ENCODE data around the gene ACTMAP.
A peak's percentile ranks its signal among the peaks of the same experiment; 100 is the strongest.
"Not testable (repeated sequence)": the region's sequence is repeated elsewhere in the genome, so short reads cannot be mapped to it uniquely, and the experiment has no call there.

The ACTMAP gene

DNA sequence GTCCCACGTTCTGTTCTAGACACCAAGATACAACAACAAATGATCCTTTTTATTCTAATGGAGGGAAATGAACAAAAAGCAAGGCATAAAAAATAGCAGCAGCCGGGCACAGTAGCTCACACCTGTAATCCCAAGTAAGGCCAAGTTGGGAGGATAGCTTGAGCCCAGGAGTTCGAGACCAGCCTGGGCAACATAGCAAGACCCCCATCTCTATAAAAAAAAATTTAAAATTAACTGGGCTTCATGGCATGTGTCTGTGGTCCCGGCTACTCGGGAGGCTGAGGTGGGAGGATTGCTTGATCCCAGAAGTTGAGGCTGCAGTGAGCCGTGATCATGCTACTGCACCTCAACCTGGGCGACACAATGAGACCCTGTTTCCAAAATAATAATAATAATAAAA lies 26.1 kb upstream of the ACTMAP start:
- no peak for DNase-seq (ENCODE audit: low spot score)

DNA sequence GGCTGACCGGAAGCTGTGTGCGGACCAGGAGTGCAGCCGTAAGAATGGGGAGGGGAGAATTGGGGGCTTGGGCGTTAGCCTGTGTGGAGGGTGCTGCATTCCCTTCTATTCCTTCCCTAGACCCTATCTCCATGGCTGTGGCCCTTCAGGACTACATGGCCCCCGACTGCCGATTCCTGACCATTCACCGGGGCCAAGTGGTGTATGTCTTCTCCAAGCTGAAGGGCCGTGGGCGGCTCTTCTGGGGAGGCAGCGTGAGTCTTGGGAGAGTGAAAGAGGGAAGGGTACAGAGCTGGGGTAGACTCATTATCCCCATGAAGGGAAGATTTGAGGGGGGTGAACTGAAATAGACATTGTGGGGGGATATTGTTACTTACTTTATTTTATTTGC lies 25.4 kb upstream of the ACTMAP start:
- no peak for DNase-seq (ENCODE audit: low spot score)

DNA sequence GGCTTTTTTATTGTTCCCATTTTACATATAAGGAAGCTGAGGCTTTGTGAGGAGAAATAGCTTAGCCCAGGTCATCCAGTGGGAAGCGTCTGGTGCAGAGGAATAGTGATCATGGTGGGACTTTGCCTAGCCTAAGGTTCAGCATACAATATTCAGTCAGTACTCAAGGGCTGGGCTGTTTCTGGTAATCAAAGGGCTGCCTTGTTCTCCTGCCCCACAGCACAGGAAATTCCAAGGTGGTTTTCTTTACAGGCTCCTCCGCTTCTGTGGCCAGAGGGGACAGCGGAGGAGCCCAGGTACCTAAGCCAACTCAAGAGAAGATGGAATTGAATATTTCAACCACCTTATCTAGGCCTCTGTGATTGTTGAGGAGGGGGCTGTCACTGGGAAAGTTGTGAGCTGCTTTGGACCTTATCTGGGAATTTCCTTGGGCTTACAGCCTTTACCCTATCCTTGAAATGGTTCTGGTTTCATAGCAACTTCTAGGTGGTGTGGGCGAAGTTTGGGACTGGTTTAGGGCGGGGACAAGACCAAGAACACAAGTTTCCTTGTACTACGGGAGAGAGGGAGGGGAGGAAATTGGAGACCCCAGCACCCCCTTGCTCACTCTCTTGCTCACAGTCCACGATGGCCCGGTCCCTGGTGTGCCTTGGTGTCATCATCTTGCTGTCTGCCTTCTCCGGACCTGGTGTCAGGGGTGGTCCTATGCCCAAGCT lies 24.8 kb upstream of the ACTMAP start, which contains the start of gene MIA:
Gene MIA, plus strand, starts transcription at position 606 of the 716 bp plus-strand sequence. Its CDS starts 22 bp downstream, at position 628.
- no peak for DNase-seq (ENCODE audit: low spot score)

DNA sequence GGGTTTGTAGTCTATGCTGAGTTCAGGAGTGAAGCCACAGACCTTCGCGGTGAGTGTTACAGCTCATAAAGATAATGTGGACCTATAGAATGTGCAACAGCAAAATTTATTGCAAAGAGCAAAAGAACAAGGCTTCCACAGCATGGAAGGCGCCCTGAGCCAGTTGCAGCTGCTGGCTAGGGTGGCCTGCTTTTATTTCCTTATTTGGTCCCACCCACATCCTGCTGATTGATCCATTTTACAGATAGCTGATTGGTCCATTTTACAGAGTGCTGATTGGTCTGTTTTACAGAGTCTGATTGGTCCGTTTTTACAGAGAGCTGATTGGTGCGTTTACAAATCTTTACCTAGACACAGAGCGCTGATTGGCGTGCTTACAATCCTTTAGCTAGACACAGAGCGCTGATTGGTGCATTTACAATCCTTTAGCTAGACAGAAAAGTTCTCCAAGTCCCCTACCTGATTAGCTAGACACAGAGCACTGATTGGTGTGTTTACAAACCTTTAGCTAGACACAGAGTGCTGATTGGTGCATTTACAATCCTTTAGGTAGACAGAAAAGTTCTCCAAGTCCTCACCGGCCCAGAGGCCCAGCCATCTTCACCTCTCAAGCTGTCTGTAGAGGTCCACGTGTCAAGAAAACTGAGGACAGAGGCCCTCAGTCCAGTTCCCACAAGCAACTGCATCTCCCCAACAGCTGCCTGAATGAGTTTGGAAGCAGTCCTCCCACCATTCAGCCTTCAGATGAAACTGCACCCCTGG lies 21.0 kb upstream of the ACTMAP start:
- DNase-seq (ENCODE audit: low spot score) = not testable (repeated sequence)

DNA sequence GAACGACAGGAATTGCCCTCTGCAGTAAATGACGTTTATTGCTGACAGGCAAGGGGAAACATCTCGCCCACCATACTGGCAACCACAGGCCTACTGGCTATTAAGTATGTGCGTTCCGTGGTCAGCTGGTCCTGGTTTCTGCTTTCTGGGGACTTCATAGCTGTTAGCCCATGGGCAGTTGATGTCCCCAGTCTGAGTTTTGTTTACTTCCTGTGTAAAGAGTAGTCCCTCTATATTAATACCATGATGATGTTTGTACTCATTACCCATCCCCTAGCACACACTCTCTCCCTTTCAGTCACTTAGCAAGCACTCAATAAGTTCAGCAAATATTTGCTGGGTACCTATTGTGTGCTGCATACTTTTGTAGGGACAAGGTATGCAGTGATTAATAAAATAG lies 18.6 kb upstream of the ACTMAP start:
- no peak for DNase-seq (ENCODE audit: low spot score)

DNA sequence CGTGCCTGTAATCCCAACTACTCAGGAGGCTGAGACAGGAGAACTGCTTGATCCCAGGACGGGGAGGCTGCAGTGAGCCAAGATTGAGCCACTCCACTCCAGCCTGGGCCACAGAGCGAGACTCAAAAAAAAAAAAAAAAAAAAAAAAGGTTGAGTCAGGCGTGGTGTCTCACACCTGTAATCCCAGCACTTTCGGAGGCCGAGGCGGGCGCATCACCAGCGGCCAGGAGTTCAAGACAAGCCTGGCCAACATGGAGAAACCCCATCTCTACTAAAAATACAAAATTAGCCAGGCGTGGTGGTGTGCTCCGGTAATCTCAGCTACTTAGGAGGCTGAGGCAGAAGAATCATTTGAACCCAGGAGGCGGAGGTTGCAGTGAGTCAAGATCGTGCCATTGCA lies 16.1 kb upstream of the ACTMAP start:
- not testable (repeated sequence) for DNase-seq (ENCODE audit: low spot score)

DNA sequence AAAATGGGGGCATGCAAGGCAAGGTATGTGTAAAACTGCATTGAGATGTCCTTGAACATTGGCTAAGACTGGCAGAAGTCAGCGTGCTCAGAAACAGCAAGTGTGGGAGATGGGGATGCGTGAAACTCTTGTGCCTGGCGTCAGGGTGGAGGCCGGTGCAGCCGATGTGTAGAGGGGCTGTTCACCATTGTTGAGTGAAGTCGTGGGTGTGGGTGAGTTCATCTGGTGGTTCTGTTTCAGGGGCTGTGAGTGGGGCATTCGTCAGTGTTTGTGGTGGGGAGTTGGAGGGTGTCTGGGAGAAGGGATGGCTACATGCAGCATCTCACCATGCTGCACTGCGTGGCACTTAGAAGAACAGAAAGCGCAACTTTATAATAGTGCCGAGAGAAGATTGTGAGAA lies 13.7 kb upstream of the ACTMAP start:
- DNase-seq (ENCODE audit: low spot score) = no peak

DNA sequence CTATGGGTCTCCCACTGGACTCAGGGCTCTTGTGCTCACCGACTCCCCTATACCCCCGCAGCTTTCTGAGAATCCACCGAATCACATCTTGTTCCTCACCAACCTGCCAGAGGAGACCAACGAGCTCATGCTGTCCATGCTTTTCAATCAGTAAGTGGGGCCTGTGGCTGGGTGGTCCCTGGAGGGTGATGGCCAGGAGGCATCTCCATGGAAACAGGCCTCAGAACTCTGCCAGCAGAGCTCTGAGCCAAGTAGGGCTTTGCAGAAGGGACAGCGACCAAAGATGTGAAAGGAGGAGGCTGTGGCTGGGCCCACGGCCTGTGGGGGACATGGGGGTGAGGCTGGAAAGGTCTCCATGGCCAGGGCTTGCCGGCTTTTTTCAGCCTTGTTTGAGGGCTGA lies 13.2 kb upstream of the ACTMAP start:
- no peak for DNase-seq (ENCODE audit: low spot score)

DNA sequence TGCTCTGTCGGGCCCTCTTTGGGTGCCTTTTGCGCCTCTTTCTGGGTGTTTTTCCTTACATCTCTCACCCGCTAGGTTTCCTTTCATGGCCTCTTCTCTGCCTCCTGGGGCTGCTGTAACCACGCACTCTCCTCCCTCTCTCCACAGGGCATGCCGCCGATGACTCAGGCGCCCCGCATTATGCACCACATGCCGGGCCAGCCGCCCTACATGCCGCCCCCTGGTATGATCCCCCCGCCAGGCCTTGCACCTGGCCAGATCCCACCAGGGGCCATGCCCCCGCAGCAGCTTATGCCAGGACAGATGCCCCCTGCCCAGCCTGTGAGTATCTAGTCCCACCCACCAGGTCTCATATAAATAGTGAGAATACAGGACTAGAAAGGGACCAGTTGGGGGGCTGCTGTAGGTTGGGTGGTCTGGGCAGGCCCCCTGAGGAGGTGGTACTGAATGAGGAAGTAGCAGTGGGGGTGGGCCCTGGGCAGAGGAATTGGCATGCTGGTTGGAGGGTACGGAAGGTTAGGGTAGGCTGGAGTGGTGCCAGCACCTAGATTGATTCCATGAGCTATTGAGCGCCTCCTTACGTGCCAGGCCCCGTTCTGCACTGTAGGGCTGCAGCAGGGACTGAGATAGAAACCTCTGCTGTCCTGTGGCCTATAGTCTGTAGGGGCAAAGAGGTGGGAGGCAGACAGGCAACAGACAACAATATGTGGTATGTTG lies 12.6 kb upstream of the ACTMAP start:
- no peak for DNase-seq (ENCODE audit: low spot score)

DNA sequence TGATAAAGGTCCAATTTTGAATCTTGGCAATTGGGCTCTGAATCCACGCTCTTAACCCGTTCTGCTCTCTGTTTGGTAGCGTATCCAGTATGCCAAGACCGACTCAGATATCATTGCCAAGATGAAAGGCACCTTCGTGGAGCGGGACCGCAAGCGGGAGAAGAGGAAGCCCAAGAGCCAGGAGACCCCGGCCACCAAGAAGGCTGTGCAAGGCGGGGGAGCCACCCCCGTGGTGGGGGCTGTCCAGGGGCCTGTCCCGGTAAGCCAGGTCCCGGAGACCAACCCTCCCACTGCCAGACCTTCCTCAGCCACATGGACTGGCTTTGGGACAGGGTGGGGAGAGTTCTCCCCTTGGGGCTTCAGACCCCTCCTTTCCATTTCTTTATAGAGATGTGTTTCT lies 9.1 kb upstream of the ACTMAP start:
- no peak for DNase-seq (ENCODE audit: low spot score)

DNA sequence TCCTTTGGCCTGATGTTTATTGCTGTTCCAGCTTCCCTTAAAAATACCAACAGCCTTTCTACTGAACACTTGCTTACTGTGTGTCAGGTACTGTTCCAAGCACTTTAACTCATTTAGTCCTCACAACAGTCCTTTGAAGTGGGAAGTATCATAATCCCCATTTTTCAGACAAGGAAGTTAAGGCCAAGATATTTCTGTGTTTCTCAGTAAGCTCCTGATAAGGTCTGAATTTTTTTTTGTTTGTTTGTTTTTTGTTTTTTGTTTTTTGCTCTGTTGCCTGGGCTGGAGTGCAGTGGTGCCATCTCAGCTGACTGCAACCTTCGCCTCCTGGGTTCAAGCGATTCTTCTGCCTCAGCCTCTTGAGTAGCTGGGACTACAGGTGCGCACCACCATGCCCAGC lies 8.2 kb upstream of the ACTMAP start:
- DNase-seq (ENCODE audit: low spot score) = no peak

DNA sequence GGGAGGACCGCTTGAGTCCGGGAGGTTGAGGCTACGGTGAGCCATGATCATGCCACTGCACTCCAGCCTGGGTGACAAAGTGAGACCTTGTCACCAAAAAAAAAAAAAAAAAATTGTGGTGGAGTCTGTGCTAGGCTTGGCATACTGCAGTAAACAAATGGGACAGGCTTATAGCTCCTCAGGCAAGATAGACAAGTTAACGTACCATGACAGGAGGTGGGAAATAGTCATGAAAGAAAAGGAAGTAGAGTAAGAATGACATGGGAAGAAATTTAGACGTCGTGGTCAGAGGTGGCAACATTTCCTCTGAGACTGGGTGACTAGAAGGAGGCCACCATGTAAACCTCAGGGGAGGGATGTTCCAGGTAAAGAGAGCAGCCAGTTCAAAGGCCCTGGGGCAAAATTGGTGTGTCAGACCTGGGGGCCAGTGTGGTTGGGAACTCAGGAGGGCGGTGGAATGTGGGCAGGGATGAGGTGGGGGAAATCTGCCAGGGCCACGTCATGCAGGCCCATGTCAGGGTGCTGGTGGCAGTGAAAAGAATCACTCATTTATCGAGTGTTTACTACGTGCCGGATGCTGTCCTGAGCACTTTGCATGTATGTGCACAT lies 6.3 kb upstream of the ACTMAP start:
- DNase-seq (ENCODE audit: low spot score) = no peak

DNA sequence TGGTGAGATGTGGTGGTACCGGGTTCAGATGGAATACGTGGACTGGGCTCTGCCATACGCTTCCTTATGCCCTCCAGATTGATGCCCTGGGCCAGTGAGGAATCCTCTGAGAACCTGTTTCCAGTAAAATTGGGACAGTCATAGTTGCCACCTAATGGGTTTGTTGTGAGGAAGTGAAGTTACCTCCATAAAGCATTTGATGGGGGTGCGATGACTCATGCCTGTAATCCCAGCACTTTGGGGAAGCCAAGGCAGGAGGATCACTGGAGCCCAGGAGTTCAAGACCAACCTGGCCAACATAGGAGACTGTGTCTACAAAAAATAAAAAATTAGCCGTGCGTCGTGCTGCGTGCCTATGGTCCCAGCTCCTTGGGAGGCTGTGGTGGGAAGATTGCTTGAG lies 5.5 kb upstream of the ACTMAP start:
- no peak for DNase-seq (ENCODE audit: low spot score)

DNA sequence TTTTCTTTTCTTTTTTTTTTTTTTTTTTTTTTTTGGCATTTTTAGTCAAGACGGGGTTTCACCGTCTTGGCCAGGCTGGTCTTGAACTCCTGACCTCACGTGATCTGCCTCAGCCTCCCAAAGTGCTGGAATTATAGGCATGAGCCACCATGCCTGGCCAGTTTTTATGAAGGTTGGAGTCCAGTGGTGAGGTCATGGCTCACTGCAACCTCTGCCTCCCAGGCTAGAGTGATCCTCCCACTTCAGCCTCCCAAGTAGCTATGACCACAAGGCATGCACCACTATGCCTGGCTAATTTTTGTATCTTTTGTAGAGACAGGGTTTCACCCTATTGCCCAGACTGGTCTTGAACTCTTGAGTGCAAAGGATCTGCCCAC lies 5.0 kb upstream of the ACTMAP start:
- DNase-seq (ENCODE audit: low spot score) = no peak

DNA sequence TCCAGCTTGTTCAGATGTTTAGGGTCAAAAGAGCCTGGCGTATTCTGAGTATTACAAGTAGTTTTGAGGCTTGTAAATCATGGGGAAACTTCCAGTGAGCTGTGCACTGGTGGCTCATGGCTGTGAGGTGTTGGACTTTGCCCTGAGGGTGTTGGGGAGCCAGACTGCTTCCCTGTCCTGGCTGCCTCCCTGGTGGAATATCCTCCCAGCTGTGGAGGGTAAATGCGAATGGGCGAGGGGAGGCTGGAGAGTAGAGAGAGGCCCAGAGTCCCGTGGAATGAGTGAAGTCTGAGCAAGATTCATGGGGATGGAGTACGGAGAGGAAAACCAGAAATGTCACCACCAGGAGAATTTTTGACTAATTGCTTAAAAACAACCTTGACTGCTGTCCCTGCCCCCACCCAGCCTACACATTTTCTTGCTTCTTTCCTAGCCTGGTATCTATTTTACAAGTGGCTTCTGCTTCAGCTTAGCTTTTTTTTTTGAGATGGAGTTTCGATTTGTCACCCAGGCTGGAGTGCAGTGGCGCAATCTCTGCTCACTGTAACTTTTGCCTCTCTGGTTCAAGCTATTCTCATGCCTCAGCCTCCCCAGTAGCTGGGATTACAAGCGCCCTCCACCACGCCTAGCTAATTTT lies 4.5 kb upstream of the ACTMAP start:
- no peak for DNase-seq (ENCODE audit: low spot score)

DNA sequence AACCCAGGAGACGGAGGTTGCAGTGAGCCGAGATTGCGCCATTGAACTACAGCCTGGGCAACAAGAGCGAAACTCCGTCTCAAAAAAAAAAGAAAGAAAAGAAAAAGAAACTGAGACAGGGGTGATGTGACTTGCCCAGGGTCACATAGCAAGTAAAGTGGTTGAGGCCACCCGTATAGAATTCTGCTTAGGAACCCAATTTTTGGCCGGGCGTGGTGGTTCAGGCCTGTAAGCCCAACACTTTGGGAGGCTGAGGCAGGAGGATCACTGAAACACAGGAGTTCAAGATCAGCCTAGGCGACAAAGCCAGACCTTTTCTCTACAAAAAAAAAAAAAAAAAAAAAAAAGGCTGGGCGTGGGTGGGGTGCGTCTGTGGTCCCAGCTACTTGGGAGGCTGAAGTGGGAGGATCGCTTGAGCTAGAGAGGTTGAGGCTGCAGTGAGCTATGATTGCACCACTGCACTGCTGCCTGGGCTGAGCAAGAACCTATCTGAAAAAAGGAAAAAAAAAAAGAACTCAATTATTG lies 2.0 kb upstream of the ACTMAP start:
- no peak for DNase-seq (ENCODE audit: low spot score)

DNA sequence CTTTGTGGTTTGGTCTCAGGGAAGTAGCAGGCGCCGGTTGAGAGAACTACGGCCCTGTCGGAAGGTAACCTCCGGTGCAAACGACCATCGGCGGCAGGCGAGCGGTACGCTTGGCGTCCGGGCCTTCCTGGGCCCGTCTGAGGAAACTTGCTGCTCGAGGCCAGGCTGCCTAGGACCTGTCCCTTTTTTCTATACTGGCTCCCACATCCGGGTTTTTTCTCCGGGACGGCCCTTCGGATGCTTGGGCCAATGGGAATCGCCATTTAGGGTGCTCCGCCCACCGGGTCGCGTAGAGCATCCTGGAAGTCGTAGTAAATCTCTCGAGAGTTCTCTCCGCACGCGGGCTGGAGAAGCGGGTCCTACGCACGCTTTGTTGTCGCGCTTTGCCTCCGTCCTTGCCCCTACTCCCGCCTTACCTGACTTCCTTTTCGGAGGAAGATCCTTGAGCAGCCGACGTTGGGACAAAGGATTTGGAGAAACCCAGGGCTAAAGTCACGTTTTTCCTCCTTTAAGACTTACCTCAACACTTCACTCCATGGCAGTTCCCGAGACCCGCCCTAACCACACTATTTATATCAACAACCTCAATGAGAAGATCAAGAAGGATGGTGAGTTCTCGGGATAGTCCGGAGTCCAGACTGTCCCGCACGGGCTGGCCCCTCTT lies 729 bp upstream of the ACTMAP start, which contains the start of gene SNRPA:
Gene SNRPA, plus strand, starts transcription at position 330 of the 664 bp plus-strand sequence. Its CDS starts 206 bp downstream, at position 536.
- peak; percentile 98 for DNase-seq (ENCODE audit: low spot score)

DNA sequence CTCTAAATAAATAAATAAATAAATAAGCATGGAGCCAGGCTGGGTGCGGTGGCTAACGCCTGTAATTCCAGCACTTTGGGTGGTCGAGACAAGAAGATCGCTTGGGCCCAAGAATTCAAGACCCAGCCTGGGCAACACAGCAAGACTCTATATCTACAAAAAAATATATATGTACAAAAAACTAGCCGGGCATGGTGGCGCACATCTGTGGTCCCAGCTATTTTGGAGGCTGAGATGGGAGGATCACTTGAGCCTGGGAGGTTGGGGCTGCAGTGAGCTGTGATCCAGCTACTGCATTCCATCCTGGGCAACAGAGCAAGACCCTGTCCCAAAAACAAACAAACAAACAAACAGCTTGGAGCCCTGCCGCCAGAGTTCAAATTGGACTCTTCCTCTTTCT lies 2.7 kb downstream of the ACTMAP start:
- no peak for DNase-seq (ENCODE audit: low spot score)

DNA sequence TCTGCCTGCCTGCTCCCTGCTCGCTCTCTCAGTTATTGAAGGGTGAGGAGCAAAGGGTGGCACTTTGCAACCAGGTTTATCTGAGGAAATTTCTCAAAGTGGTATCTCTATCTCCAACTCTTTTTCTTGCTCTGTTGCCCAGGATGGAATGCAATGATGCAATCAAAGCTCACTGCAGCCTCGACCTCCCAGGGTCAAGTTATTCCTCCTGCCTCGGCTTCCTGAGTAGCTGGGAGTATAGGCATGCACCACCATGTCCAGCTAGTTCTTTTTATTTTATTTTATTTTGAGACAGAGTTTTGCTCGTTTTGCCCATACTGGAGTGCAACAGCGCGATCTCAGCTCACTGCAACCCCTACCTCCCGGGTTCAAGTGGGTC lies 4.9 kb downstream of the ACTMAP start:
- DNase-seq (ENCODE audit: low spot score) = no peak

DNA sequence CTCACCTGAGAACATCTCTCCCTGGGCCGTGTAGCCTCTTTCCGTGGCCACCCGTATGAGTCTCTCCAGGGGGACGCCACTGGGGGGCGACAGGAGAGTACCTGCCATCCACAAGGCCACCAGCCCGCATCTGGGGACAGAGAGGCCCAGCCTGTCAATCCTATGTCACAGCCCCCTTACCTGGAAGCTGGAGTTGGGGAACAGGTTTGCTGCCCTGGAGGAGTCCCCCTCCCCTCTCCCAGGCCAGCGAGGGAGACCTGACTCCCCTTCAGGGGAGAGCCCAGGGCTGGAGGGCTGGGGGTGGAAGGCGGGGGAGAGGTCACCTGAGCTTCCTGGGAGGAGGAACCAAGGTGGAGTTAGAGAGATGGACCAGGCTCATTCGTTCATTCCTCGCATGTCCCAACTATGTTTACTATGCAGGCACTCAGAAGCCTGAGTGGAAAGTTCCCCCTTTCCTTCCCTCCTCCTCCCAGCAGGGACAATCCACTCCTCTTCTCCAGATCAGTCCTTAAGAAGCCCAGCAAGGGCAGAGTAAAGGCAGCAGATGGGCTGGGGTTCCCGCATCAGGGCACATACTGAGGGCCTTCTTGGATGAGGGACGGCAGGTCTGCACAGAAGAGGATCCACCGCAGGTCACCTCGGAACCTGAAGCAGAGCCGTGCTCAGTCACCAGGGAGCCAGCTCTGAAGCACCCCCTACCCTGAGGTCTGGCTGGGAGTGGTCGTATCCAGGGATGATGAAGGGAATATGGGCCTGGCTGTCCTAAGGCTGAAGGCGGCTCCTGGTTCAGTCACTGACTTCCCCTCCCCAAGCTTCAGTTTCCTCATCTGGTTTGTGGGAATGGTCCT lies 5.5 kb downstream of the ACTMAP start:
- peak; percentile 34 for DNase-seq (ENCODE audit: low spot score)
